Jurkat, Clone E6-1 (cell line): Measurements from ENCODE around the gene PNPO.
"Not testable (repeated sequence)": the region's sequence is repeated elsewhere in the genome, so short reads cannot be mapped to it uniquely, and the experiment has no call there.

Experiments
- DNase-seq: peaks from one replicate; pipeline ENCODE4 v3.0.0-alpha.2; 2011; ENCODE audit warnings: low read depth, low spot score
- H3K4me3 ChIP-seq: 2 replicates; pipeline ENCODE4 v1.5.1; 2011; ENCODE audit warnings: mild to moderate bottlenecking, low read length, control low read depth, moderate library complexity

PNPO gene

GRCh38 chr17:47988445-47988844, 47.1 kb downstream of the PNPO start:
- not testable (repeated sequence) for DNase-seq, H3K4me3 ChIP-seq

- no peak for DNase-seq
- no peak overlapping the region for H3K4me3 ChIP-seq
These were observed 47.8 kb downstream of the PNPO start for GRCh38 chr17:47989159-47989558.

- peak; percentile 83 for DNase-seq
- H3K4me3 ChIP-seq, result no peak overlapping the region
These were observed 48.3 kb downstream of the PNPO start for GRCh38 chr17:47989700-47990099.

- H3K4me3 ChIP-seq, result no peak overlapping the region
- DNase-seq, result peak; percentile 63
These were observed 49.8 kb downstream of the PNPO start for GRCh38 chr17:47990962-47991731.

- H3K4me3 ChIP-seq, result no peak overlapping the region
- no peak for DNase-seq
These were observed 50.8 kb downstream of the PNPO start for GRCh38 chr17:47992216-47992615.

- no peak for DNase-seq
- H3K4me3 ChIP-seq, result no peak overlapping the region
These were observed 51.7 kb downstream of the PNPO start for GRCh38 chr17:47993031-47993564.

GRCh38 chr17:47993964-47994363, 52.6 kb downstream of the PNPO start:
- DNase-seq, result no peak
- H3K4me3 ChIP-seq, result no peak overlapping the region

- DNase-seq, result no peak
- no peak overlapping the region for H3K4me3 ChIP-seq
These were observed 53.4 kb downstream of the PNPO start for GRCh38 chr17:47994724-47995123.

- DNase-seq, result no peak
- H3K4me3 ChIP-seq, result no peak overlapping the region
These were observed 54.0 kb downstream of the PNPO start for GRCh38 chr17:47995241-47995935.

- DNase-seq, result no peak
- no peak overlapping the region for H3K4me3 ChIP-seq
These were observed 54.8 kb downstream of the PNPO start for GRCh38 chr17:47996201-47996600.

- H3K4me3 ChIP-seq, result no peak overlapping the region
- DNase-seq, result no peak
These were observed 56.2 kb downstream of the PNPO start for GRCh38 chr17:47997586-47997985.

GRCh38 chr17:47998044-47998443, 56.7 kb downstream of the PNPO start:
- DNase-seq, result no peak
- no peak overlapping the region for H3K4me3 ChIP-seq
